Activated CD8-positive, alpha-beta T cell treated with anti-CD3 and anti-CD28 coated beads, Interleukin-2, amount 10 ng/mL, durations not matched to agents 7 days and 5 days (primary cell): Measurements from ENCODE around the gene SEZ6L2. TPM values are rescaled to one million over a fixed set of nuclear protein-coding genes. Genes with fewer than 3 reads are reported as not detected.
A peak's percentile ranks its signal among the peaks of the same experiment; 100 is the strongest.

Experiments used
- ATAC-seq: fragments of 150-1000 bp; cut with Tn5 transposase; one replicate; pipeline ENCODE4 v1.10.0; 2021; ENCODE audit warnings: moderate library complexity
- CTCF ChIA-PET: fragments of 350-600 bp; sonication (Branson Sonifier 250); formaldehyde crosslinking; loops from one replicate; lab custom pipeline; 2021; ENCODE audit warnings: antibody characterized with exemption; lab: Charles Lee
- POLR2A ChIA-PET: fragments of 350-600 bp; sonication (Branson Sonifier 250); formaldehyde crosslinking; loops from one replicate; lab custom pipeline; 2021; ENCODE audit warnings: antibody characterized with exemption; lab: Charles Lee
- DNase-seq: peaks from one replicate; pipeline ENCODE4 v3.0.0-alpha.2; 2020
- H3K27ac Mint-ChIP-seq: one replicate; pipeline ENCODE4 v1.8.0; 2021; ENCODE audit warnings: mild to moderate bottlenecking, mixed read lengths
- H3K27me3 Mint-ChIP-seq: one replicate; pipeline ENCODE4 v1.8.0; 2021; ENCODE audit warnings: low read depth, mixed read lengths
- H3K36me3 Mint-ChIP-seq: one replicate; pipeline ENCODE4 v1.8.0; 2021; ENCODE audit warnings: low read depth, mixed read lengths
- H3K4me1 Mint-ChIP-seq: one replicate; pipeline ENCODE4 v1.8.0; 2021; ENCODE audit warnings: low read depth, mixed read lengths
- H3K4me3 Mint-ChIP-seq: one replicate; pipeline ENCODE4 v1.8.0; 2021; ENCODE audit warnings: mild to moderate bottlenecking, mixed read lengths
- H3K9me3 Mint-ChIP-seq: one replicate; pipeline ENCODE4 v1.8.0; 2022; ENCODE audit warnings: mixed read lengths; ENCODE audit not compliant: insufficient read depth
- total RNA-seq, 2 experiments: library from RNA; stranded (reverse); gene quantifications; one replicate each; pipeline ENCODE4 v1.2.3, GENCODE V29; 2021

SEZ6L2 gene
- total RNA-seq, 2 experiments from 2014 or later: not detected

- peaks cover 31% of the 10 kb centered on the region for H3K4me1 Mint-ChIP-seq
- peaks cover 25% of the 10 kb centered on the region for H3K36me3 Mint-ChIP-seq
- ATAC-seq (peak; percentile 99), DNase-seq (peak; percentile 96)
- H3K27me3 Mint-ChIP-seq: no peaks in the 10 kb centered on the region
- no peaks in the 10 kb centered on the region for H3K9me3 Mint-ChIP-seq
- CTCF ChIA-PET: interaction anchor here (0.5 to 1.5 kb wide), 6 partner anchors 8 to 189 kb away, joined by 3 to 5 read pairs (median 4); partner anchors contain the start of gene TAOK2
- POLR2A ChIA-PET: interaction anchor here (1.1 to 1.2 kb wide), 3 partner anchors 14 to 132 kb away, joined by 3 to 4 read pairs (median 3); partner anchors contain the start of gene HIRIP3
- H3K4me3 Mint-ChIP-seq: peak within 1 kb of the TSS; percentile 91
- peak within 1 kb of the TSS; percentile 100 for H3K27ac Mint-ChIP-seq
Observed at GRCh38 chr16:29862884-29863668, 36.3 kb downstream of the SEZ6L2 start, which contains the start of gene CDIPT. CDIPT (minus strand) TSS chr16:29863226; CDS start chr16:29862857, 369 bp downstream.

GRCh38 chr16:29862383-29862883 lies 36.9 kb downstream of the SEZ6L2 start:
- Mint-ChIP-seq H3K36me3 (peaks cover 26% of the 10 kb centered on the region), H3K9me3 (no peaks in the 10 kb centered on the region), H3K27me3 (no peaks in the 10 kb centered on the region), H3K27ac (peak overlapping the region; percentile 100), H3K4me3 (peak overlapping the region; percentile 91), H3K4me1 (peaks cover 26% of the 10 kb centered on the region)
- CTCF ChIA-PET: interaction anchor here (0.7 to 1.5 kb wide), 6 partner anchors 14 to 170 kb away, joined by 3 to 5 read pairs (median 4); partner anchors contain the start of gene TAOK2
- POLR2A ChIA-PET: interaction anchor here (1.2 kb wide), 1 partner anchor 133 kb away, joined by 3 read pairs; the partner anchor contains the start of gene HIRIP3
- ATAC-seq (no peak), DNase-seq (peak; percentile 32)

- Mint-ChIP-seq H3K9me3 (no peaks in the 10 kb centered on the region), H3K36me3 (peaks cover 28% of the 10 kb centered on the region), H3K27me3 (no peaks in the 10 kb centered on the region), H3K27ac (no peak overlapping the region), H3K4me3 (no peak overlapping the region), H3K4me1 (peaks cover 25% of the 10 kb centered on the region)
- ChIA-PET CTCF (interaction anchor here (1.2 kb wide), 1 partner anchor 12 kb away, joined by 9 read pairs; no protein-coding TSS in a partner anchor), POLR2A (interaction anchor here (1.1 kb wide), 1 partner anchor 101 kb away, joined by 3 read pairs; the partner anchor contains the start of gene TMEM219)
- DNase-seq: no peak
- ATAC-seq: no peak
Observed at GRCh38 chr16:29860218-29860617, 39.1 kb downstream of the SEZ6L2 start.

- ChIA-PET POLR2A (no interaction called here), CTCF (interaction anchor here (1.6 to 3.1 kb wide), 2 partner anchors 11 to 43 kb away, joined by 6 to 17 read pairs; partner anchors contain the start of gene PAGR1)
- Mint-ChIP-seq H3K27ac (no peak overlapping the region), H3K4me3 (no peak overlapping the region), H3K27me3 (no peaks in the 10 kb centered on the region), H3K9me3 (no peaks in the 10 kb centered on the region), H3K36me3 (peaks cover 28% of the 10 kb centered on the region), H3K4me1 (peaks cover 25% of the 10 kb centered on the region)
- no peak for DNase-seq
- no peak for ATAC-seq
Observed at GRCh38 chr16:29858974-29859373, 40.4 kb downstream of the SEZ6L2 start.

- Mint-ChIP-seq H3K27ac (no peak overlapping the region), H3K4me1 (peaks cover 20% of the 10 kb centered on the region), H3K4me3 (no peak overlapping the region), H3K36me3 (peaks cover 28% of the 10 kb centered on the region), H3K27me3 (no peaks in the 10 kb centered on the region), H3K9me3 (no peaks in the 10 kb centered on the region)
- CTCF ChIA-PET: interaction anchor here (1.6 to 3.1 kb wide), 2 partner anchors 10 to 42 kb away, joined by 6 to 17 read pairs; partner anchors contain the start of gene PAGR1
- POLR2A ChIA-PET: interaction anchor here (0.6 kb wide), 2 partner anchors 10 to 806 kb away, joined by 3 read pairs; no protein-coding TSS in a partner anchor
- ATAC-seq: no peak
- no peak for DNase-seq
Observed at GRCh38 chr16:29858149-29858849, 41.1 kb downstream of the SEZ6L2 start.

GRCh38 chr16:29857133-29857760 lies 42.1 kb downstream of the SEZ6L2 start:
- POLR2A ChIA-PET: interaction anchor here (0.7 kb wide), 1 partner anchor 9 kb away, joined by 3 read pairs; no protein-coding TSS in a partner anchor
- no peak overlapping the region for H3K27ac Mint-ChIP-seq
- no peak overlapping the region for H3K4me3 Mint-ChIP-seq
- H3K36me3 Mint-ChIP-seq: peaks cover 28% of the 10 kb centered on the region
- CTCF ChIA-PET: interaction anchor here (3.1 kb wide), 1 partner anchor 9 kb away, joined by 17 read pairs; no protein-coding TSS in a partner anchor
- H3K27me3 Mint-ChIP-seq: no peaks in the 10 kb centered on the region
- H3K4me1 Mint-ChIP-seq: peaks cover 15% of the 10 kb centered on the region
- DNase-seq: no peak
- no peak for ATAC-seq
- H3K9me3 Mint-ChIP-seq: no peaks in the 10 kb centered on the region

- no peak for DNase-seq
- H3K27ac Mint-ChIP-seq: no peak overlapping the region
- POLR2A ChIA-PET: interaction anchor here (0.5 kb wide), 1 partner anchor 10 kb away, joined by 3 read pairs; no protein-coding TSS in a partner anchor
Observed at GRCh38 chr16:29854520-29855100, 44.7 kb downstream of the SEZ6L2 start.

GRCh38 chr16:29852654-29853053 lies 46.7 kb downstream of the SEZ6L2 start:
- Mint-ChIP-seq H3K27me3 (no peaks in the 10 kb centered on the region), H3K4me3 (no peak overlapping the region), H3K27ac (no peak overlapping the region), H3K9me3 (no peaks in the 10 kb centered on the region), H3K36me3 (peaks cover 16% of the 10 kb centered on the region), H3K4me1 (peaks cover 6% of the 10 kb centered on the region)
- CTCF ChIA-PET: interaction anchor here (0.7 to 1.3 kb wide), 2 partner anchors 37 to 109 kb away, joined by 3 read pairs; partner anchors contain the start of genes PAGR1 and TMEM219
- ATAC-seq (no peak), DNase-seq (no peak)
- POLR2A ChIA-PET: no interaction called here

More at GRCh38 chr16:29854520-29855100, 44.7 kb downstream of the SEZ6L2 start:
- no peak for ATAC-seq
- Mint-ChIP-seq H3K4me1 (no peaks in the 10 kb centered on the region), H3K27me3 (no peaks in the 10 kb centered on the region), H3K4me3 (no peak overlapping the region), H3K9me3 (no peaks in the 10 kb centered on the region), H3K36me3 (peaks cover 20% of the 10 kb centered on the region)
- CTCF ChIA-PET: interaction anchor here (0.9 to 1.9 kb wide), 4 partner anchors 9 to 177 kb away, joined by 3 to 7 read pairs (median 4); partner anchors contain the start of gene TLCD3B

- Mint-ChIP-seq H3K4me3 (no peak overlapping the region), H3K27me3 (no peaks in the 10 kb centered on the region)
Observed at GRCh38 chr16:29850998-29851397, 48.4 kb downstream of the SEZ6L2 start.

GRCh38 chr16:29849505-29849904 lies 49.8 kb downstream of the SEZ6L2 start:
- H3K27ac Mint-ChIP-seq: no peak overlapping the region
- POLR2A ChIA-PET: interaction anchor here (1.9 kb wide), 1 partner anchor 29 kb away, joined by 12 read pairs; the partner anchor contains the start of gene MVP

More at GRCh38 chr16:29850998-29851397, 48.4 kb downstream of the SEZ6L2 start:
- ATAC-seq: no peak
- Mint-ChIP-seq H3K27ac (no peak overlapping the region), H3K36me3 (peaks cover 19% of the 10 kb centered on the region), H3K9me3 (no peaks in the 10 kb centered on the region), H3K4me1 (peaks cover 6% of the 10 kb centered on the region)
- DNase-seq: no peak
- ChIA-PET CTCF (interaction anchor here (1.2 to 5.2 kb wide), 2 partner anchors 151 to 159 kb away, joined by 3 to 93 read pairs; no protein-coding TSS in a partner anchor), POLR2A (no interaction called here)

More at GRCh38 chr16:29849505-29849904, 49.8 kb downstream of the SEZ6L2 start:
- CTCF ChIA-PET: interaction anchor here (1.4 to 5.2 kb wide), 15 partner anchors 10 to 192 kb away, joined by 4 to 106 read pairs (median 13); partner anchors contain the start of genes KIF22, MVP and PAGR1
- Mint-ChIP-seq H3K36me3 (peaks cover 29% of the 10 kb centered on the region), H3K9me3 (no peaks in the 10 kb centered on the region), H3K4me3 (no peak overlapping the region), H3K27me3 (no peaks in the 10 kb centered on the region), H3K4me1 (peaks cover 6% of the 10 kb centered on the region)
- ATAC-seq (no peak), DNase-seq (no peak)
